SKM-1 (cell line): ENCODE measurements around the gene BCR.
"Not testable (repeated sequence)": the region's sequence is repeated elsewhere in the genome, so short reads cannot be mapped to it uniquely, and the experiment has no call there.

ENCODE experiments used
- DNase-seq: peaks from one replicate; lab custom pipeline; 2025; ENCODE audit not compliant: unreplicated experiment; lab: John Stamatoyannopoulos, UW

Gene BCR

GRCh38 chr22:23309261-23309660 is 129.0 kb downstream of the BCR start:
- DNase-seq, result not testable (repeated sequence)

- not testable (repeated sequence) for DNase-seq
These were observed 130.3 kb downstream of the BCR start for GRCh38 chr22:23310443-23311097.

DNA sequence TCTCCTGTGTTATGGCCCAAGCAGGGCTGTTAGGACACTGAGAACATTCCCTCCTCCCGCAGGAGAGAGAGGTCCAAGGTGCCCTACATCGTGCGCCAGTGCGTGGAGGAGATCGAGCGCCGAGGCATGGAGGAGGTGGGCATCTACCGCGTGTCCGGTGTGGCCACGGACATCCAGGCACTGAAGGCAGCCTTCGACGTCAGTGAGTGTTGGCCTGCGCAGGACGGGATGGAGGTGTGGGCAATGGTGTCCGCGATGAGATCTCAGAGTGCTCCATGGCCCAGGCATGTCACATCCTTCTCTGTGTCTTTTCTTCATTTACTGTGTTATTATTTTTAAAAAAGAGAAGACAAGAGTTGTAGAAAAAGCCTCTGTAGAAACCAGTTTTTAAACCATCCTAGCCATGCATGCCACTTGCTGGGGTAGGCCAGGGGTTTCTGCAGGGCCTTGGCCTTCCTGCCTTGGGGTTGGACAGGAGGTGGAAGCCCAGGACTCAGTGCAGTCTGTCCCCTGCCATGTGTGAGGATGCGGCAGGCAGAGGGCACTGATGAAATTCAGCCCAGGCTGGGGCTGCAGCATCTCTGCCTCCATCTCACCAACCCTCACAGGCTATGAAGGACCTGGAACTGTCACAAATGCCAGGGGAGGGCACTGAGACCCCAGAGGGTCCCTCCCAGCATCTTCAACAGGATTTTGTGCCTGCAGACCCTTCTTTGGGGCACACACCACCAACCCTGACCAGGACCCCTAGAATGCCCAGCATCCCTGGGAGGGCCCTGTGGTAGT is 131.5 kb downstream of the BCR start:
- not testable (repeated sequence) for DNase-seq

- DNase-seq, result no peak
These were observed 133.7 kb downstream of the BCR start for GRCh38 chr22:23313791-23314567.

DNA sequence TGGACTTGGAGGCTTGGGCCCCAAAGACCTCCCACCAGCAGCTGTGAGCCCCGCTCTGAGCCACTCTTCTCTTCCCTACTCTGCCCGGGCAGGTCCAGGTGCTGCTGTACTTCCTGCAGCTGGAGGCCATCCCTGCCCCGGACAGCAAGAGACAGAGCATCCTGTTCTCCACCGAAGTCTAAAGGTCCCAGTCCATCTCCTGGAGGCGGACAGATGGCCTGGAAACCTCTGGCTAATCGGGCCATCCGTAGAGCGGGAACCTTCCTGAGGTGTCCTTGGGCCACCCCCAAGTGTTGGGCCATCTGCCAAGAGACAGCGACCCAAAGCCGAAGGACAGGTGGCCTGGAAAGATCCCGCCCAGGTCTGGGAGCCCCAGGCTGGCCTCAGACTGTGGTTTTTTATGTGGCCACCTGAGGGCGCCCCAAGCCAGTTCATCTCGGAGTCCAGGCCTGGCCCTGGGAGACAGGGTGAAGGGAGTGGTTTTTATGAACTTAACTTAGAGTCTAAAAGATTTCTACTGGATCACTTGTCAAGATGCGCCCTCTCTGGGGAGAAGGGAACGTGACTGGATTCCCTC is 135.1 kb downstream of the BCR start:
- peak; percentile 27 for DNase-seq

DNA sequence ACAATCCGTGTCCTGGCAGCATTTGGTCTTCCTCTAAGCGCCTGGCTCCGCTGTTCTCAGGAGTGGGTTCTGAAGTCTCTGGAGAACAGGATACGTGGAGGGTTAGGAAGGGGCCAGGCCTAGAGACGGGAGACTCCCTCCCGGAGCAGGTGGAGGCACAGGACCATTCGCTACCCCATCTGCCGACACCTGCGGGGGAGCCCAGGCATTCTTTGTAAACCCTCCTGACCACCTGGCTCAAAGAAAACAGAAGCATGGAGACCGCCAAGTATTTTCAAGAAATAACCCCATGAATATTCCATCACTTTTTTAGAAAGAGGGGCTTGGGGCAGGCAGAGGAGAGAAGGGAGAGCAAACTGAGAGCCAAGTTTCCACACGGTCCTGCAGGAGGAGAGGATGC is 136.3 kb downstream of the BCR start:
- DNase-seq, result not testable (repeated sequence)

DNA sequence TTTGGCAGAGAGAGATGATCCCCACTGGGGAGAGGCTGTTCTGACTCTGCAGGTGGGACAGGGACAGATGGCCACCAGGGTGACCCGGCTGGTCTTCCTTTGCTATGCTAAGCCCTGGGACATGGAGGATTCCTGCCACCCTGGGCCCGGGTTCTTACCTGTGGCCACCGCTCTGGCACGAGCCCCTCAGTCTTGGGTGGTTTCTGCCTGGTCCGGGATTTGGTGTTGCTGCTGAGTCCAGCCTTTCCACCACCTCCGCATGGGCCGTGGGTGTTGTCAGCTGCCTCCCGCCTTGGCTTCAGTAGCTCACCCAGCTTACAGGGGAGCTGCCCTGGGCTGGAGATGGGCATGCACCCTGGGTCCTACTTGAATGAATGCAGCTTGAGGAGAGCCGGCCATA is 138.0 kb downstream of the BCR start:
- not testable (repeated sequence) for DNase-seq

GRCh38 chr22:23322497-23323080 is 142.3 kb downstream of the BCR start:
- not testable (repeated sequence) for DNase-seq

DNA sequence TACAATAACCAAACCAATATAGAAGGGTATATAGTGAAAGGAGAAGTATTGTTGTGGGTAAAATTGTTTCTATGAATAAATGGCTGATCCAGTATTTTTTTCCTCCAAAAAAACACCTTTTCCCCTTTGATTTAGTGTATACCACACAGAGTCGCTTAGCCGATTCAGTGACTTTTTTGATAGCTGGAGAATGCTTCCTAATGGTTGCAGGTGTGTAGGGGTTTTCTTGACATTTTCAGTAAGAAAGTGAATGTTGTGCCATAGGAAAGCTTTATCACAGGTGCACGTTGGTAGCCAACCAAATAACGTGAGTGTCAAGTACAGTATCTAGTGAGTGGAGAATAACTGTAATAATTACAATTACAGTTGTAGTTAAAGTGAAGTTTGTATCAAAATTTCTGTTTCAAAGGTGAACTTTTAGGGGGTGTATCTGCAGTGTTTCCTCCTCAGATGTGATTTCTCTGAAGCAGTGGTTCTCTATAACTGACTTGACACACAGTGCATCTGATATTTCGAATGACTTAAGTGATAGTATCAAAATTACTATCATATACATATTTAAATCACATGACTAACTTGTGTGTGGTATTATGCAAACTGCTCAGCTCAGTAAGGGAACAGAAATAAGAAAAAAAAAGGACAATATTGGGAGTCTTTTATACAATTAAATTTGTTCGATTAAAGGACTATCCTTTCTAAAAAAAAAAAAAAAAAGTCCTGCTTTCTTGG is 143.8 kb downstream of the BCR start:
- not testable (repeated sequence) for DNase-seq

GRCh38 chr22:23325183-23325582 is 144.9 kb downstream of the BCR start:
- DNase-seq, result no peak

GRCh38 chr22:23333822-23334221 is 153.5 kb downstream of the BCR start:
- not testable (repeated sequence) for DNase-seq

- not testable (repeated sequence) for DNase-seq
These were observed 157.4 kb downstream of the BCR start for GRCh38 chr22:23337672-23338071.

GRCh38 chr22:23341942-23342695 is 161.8 kb downstream of the BCR start:
- DNase-seq, result not testable (repeated sequence)

DNA sequence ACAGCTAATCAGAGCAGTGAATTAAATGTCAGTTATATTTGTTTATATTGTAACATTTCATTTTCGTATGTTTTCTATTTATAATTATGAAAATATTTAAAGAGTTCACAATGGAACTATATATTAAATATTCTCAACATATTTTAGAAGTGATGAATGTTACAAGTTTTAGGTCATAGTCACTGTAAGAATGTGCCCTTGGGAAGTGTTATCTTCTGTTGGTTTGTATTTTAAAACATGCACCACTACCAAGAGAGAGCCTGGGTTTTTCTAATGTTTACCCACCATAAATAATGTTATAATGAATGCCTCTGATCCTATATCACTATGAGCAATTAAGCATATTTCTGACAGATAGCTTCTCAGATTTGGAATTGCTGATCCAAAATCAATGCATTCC is 171.0 kb downstream of the BCR start:
- no peak for DNase-seq

DNA sequence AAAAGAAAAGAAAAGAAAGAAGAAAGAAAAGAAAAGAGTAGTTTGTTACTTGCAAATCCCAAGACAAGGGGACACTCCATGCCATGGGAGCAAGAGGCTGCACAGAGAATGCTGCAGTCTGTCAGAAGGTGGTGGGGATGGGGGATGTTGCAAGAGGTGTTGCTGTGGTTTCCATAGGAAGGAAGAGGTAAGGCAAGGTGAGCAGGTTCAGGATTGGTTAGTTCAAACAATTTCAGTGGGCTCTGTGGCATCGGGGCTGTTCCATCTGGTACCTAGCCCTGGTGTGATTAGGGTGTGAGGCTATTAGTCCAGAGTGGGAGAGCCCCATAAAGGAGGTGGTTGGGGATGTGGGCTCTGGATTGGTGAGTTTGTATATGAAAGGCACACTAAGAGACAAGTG is 172.7 kb downstream of the BCR start:
- DNase-seq, result no peak

DNA sequence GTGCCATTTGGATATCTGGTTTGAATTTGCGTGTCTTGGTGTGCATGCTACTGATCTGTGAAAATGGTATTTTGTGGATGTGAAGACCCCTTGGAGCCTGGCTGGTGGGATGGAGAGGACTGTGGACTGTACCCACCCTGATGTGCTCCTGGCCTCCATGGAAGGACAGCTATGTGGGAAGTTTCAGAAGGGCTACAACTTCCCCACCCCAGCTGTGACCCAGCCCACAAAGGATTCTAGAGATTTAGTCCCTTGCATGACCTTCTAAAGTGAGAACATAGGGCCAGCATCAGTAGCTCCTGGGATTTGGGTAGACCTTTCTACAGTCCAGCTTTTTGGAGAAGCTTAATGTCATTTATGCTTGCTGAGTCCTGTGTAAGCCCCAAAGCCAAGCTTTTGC is 173.4 kb downstream of the BCR start:
- no peak for DNase-seq

- DNase-seq, result no peak
These were observed 175.8 kb downstream of the BCR start for GRCh38 chr22:23356094-23356493.

- DNase-seq, result no peak
These were observed 176.7 kb downstream of the BCR start for GRCh38 chr22:23357053-23357452.

GRCh38 chr22:23359583-23360123 is 179.3 kb downstream of the BCR start:
- DNase-seq, result no peak
